Smooth muscle cell (in vitro differentiated cells): Measurements from ENCODE around the gene FRMD4A. TPM values are rescaled to one million over a fixed set of nuclear protein-coding genes. Genes with fewer than 3 reads are reported as not detected.
"Not testable (repeated sequence)": the region's sequence is repeated elsewhere in the genome, so short reads cannot be mapped to it uniquely, and the experiment has no call there.

Source experiments
- DNase-seq: peaks from one replicate; lab custom pipeline; 2025; ENCODE audit not compliant: unreplicated experiment; lab: John Stamatoyannopoulos, UW
- H2AFZ ChIP-seq: fragments of 200-600 bp; sonication (generic); 2 replicates; pipeline ENCODE4 v1.6.0; 2016; ENCODE audit warnings: antibody characterized with exemption, low read depth, mild to moderate bottlenecking
- H3F3A ChIP-seq: fragments of 200-600 bp; sonication (generic); 2 replicates; pipeline ENCODE4 v1.6.0; 2017; ENCODE audit warnings: antibody characterized with exemption, low read depth
- H3K27ac ChIP-seq: fragments of 200-600 bp; sonication (generic); 2 replicates; pipeline ENCODE4 v1.5.1; 2016; ENCODE audit warnings: low read depth, mild to moderate bottlenecking
- H3K27me3 ChIP-seq: fragments of 200-600 bp; sonication (generic); 2 replicates; pipeline ENCODE4 v1.6.1; 2016; ENCODE audit warnings: low read depth, mild to moderate bottlenecking
- H3K36me3 ChIP-seq: fragments of 200-600 bp; sonication (generic); 2 replicates; pipeline ENCODE4 v1.5.1; 2016; ENCODE audit warnings: low read depth
- H3K4me1 ChIP-seq: fragments of 200-600 bp; sonication (generic); 2 replicates; pipeline ENCODE4 v1.5.1; 2016; ENCODE audit warnings: low read depth
- H3K4me2 ChIP-seq: fragments of 200-600 bp; sonication (generic); 2 replicates; pipeline ENCODE4 v1.6.0; 2016; ENCODE audit warnings: mild to moderate bottlenecking
- H3K4me3 ChIP-seq: fragments of 200-600 bp; sonication (generic); 2 replicates; pipeline ENCODE4 v1.5.1; 2016; ENCODE audit warnings: mild to moderate bottlenecking
- H3K79me2 ChIP-seq: fragments of 200-600 bp; sonication (generic); 2 replicates; pipeline ENCODE4 v1.6.0; 2016; ENCODE audit warnings: low read depth, mild to moderate bottlenecking
- H3K9ac ChIP-seq: fragments of 200-600 bp; sonication (generic); 2 replicates; pipeline ENCODE4 v1.6.0; 2016; ENCODE audit warnings: low read depth
- H3K9me3 ChIP-seq: fragments of 200-600 bp; sonication (generic); replicated peaks from 2 replicates; pipeline ENCODE4 v1.5.1; 2016; ENCODE audit warnings: low read depth
- H4K20me1 ChIP-seq: fragments of 200-600 bp; sonication (generic); 2 replicates; pipeline ENCODE4 v1.6.0; 2016; ENCODE audit warnings: low read depth
- CTCF ChIP-seq: fragments of 200-600 bp; sonication (generic); IDR thresholded peaks from 2 replicates; pipeline ENCODE4 v1.5.1; 2017; ENCODE audit warnings: borderline replicate concordance, mild to moderate bottlenecking, antibody characterized with exemption; ENCODE audit not compliant: insufficient read depth, poor library complexity, severe bottlenecking
- whole genome bisulfite sequencing: methylation state at CpG from one replicate; pipeline ENCODE4 v1.1.7; 2016; ENCODE audit warnings: low lambda C conversion rate; 5-methylcytosine and 5-hydroxymethylcytosine counted together
- polyA plus RNA-seq: library from polyadenylated mRNA; unstranded; fragments of >200 nt; fragmentation: Nextera tagmentation; extraction: Ambion mirVana; gene quantifications from 2 replicates; pipeline ENCODE4 v1.2.1, GENCODE V29; 2016
- total RNA-seq: library from RNA; depleted of rRNA; stranded (reverse); fragments of >200 nt; gene quantifications from 2 replicates; pipeline ENCODE4 v1.2.3, GENCODE V29; 2014

The FRMD4A gene
- total and polyA plus RNA-seq, 2 experiments from 2014 or later: 3.0 to 5.4 TPM

GRCh38 chr10:14048930-14049613 lies 281.7 kb downstream of the FRMD4A start:
- Histone ChIP-seq H3K9me3 (no peaks in the 10 kb centered on the region), H3K4me3 (no peak overlapping the region), H3K79me2 (no peaks in the 10 kb centered on the region), H3K36me3 (no peaks in the 10 kb centered on the region), H2AFZ (no peak overlapping the region), H4K20me1 (no peaks in the 10 kb centered on the region), H3K9ac (no peak overlapping the region), H3K27ac (no peak overlapping the region), H3K4me2 (no peak overlapping the region), H3K4me1 (no peaks in the 10 kb centered on the region), H3F3A (no peaks in the 10 kb centered on the region), H3K27me3 (peaks cover 9% of the 10 kb centered on the region)
- 90% methylated on average over 6 of the region's 6 CpGs for WGBS
- TF ChIP-seq CTCF: no peak
- no peak for DNase-seq

- Histone ChIP-seq H3K27me3 (peaks cover 9% of the 10 kb centered on the region), H3K9ac (no peak overlapping the region), H3K9me3 (no peaks in the 10 kb centered on the region), H3K4me1 (no peaks in the 10 kb centered on the region), H3K4me2 (no peak overlapping the region), H3K4me3 (no peak overlapping the region), H3K36me3 (no peaks in the 10 kb centered on the region), H4K20me1 (no peaks in the 10 kb centered on the region), H3F3A (no peaks in the 10 kb centered on the region), H2AFZ (no peak overlapping the region), H3K79me2 (no peaks in the 10 kb centered on the region), H3K27ac (no peak overlapping the region)
- TF ChIP-seq CTCF: no peak
- 88% methylated on average over 2 of the region's 2 CpGs for WGBS
- DNase-seq: no peak
Measured at GRCh38 chr10:14047431-14047830, 283.3 kb downstream of the FRMD4A start.

- not testable (repeated sequence) for H3K4me3 ChIP-seq, H3K9ac ChIP-seq, H3K79me2 ChIP-seq, H4K20me1 ChIP-seq, H3K4me2 ChIP-seq, H3K9me3 ChIP-seq, H3K27ac ChIP-seq, H3K36me3 ChIP-seq, H3K27me3 ChIP-seq, H2AFZ ChIP-seq, H3K4me1 ChIP-seq, DNase-seq, H3F3A ChIP-seq
- WGBS: 92% methylated on average over 7 of the region's 7 CpGs
Measured at GRCh38 chr10:14042051-14042450, 288.7 kb downstream of the FRMD4A start.

GRCh38 chr10:14040787-14041631 lies 289.7 kb downstream of the FRMD4A start:
- Histone ChIP-seq H3K79me2 (no peaks in the 10 kb centered on the region), H3K27me3 (peaks cover 9% of the 10 kb centered on the region), H3K4me1 (no peaks in the 10 kb centered on the region), H3F3A (peaks cover 4% of the 10 kb centered on the region), H2AFZ (no peak overlapping the region), H3K9ac (no peak overlapping the region), H3K27ac (no peak overlapping the region), H3K4me2 (no peak overlapping the region), H3K4me3 (no peak overlapping the region), H3K36me3 (no peaks in the 10 kb centered on the region), H3K9me3 (no peaks in the 10 kb centered on the region), H4K20me1 (no peaks in the 10 kb centered on the region)
- WGBS: 67% methylated on average over 9 of the region's 9 CpGs
- TF ChIP-seq CTCF: no peak
- DNase-seq: no peak
